NT2/D1 (cell line): ENCODE measurements around the gene MRPL2.

Source experiments
- SUZ12 ChIP-seq: IDR thresholded peaks from 2 replicates; pipeline ENCODE4 v1.6.1; 2011; ENCODE audit not compliant: insufficient read length, insufficient read depth; ENCODE audit errors: extremely low read depth
- YY1 ChIP-seq: IDR thresholded peaks from 2 replicates; pipeline ENCODE4 v1.6.1; 2011; ENCODE audit not compliant: insufficient read length, insufficient read depth
- ZNF274 ChIP-seq: IDR thresholded peaks from 2 replicates; pipeline ENCODE4 v1.6.1; 2011; ENCODE audit warnings: mild to moderate bottlenecking, low read depth, low read length

DNA sequence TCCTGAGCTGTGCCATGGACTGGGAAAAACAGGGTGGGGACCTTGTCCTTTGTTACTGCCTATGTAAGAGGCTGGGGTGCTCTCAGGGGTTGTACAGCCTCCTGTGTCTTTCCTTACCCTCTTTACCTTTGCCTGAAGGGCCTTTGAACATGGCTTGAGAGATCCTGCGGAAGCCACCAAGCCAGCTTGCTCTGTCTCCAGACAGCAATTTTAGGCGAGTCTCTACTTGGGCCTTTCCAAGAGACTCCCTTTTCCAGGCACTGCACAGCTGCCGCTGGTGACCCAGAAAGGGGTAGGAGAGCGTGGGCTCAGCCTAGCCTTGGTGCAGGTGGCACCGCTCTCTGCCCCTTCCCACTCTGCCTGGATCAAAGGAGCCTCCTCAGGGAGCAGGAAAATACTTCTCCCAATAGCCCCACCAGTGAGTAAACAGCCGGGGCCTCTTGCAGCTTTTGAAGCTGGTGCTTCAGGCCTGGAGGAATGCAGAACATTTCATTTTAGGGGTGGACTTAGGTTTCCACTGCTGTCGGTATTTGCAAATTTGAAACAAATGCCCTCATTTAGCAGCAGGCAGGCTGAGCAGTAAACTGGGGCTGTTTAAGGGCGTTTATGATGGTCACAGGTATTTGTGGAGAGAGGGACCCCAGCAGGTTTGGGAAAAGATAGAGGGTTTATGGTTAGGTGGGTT, 30.8 kb upstream of the MRPL2 start:
- TF ChIP-seq ZNF274 = no peak
- no peak for TF ChIP-seq YY1
- no peak for TF ChIP-seq SUZ12
